GM10266 (cell line): Measurements from ENCODE around the gene SLC16A9.
"Not testable (repeated sequence)": the region's sequence is repeated elsewhere in the genome, so short reads cannot be mapped to it uniquely, and the experiment has no call there.

ENCODE experiments used
- DNase-seq: peaks from one replicate; pipeline ENCODE4 v3.0.0; 2012; ENCODE audit errors: extremely low spot score
- CTCF ChIP-seq: IDR thresholded peaks from 2 replicates; pipeline ENCODE4 v1.5.1; 2012; ENCODE audit warnings: mild to moderate bottlenecking, low read depth; ENCODE audit not compliant: control insufficient read depth, insufficient read depth; ENCODE audit errors: missing control alignments

The SLC16A9 gene

GRCh38 chr10:59668096-59668495 is 41.6 kb downstream of the SLC16A9 start:
- TF ChIP-seq CTCF, result no peak
- DNase-seq, result no peak

GRCh38 chr10:59666310-59666709 is 43.3 kb downstream of the SLC16A9 start:
- TF ChIP-seq CTCF, result no peak
- DNase-seq, result no peak

- DNase-seq, result not testable (repeated sequence)
Observed at GRCh38 chr10:59663213-59663612, 46.4 kb downstream of the SLC16A9 start.

GRCh38 chr10:59657724-59658123 is 51.9 kb downstream of the SLC16A9 start:
- no peak for DNase-seq
- TF ChIP-seq CTCF, result no peak

- no peak for TF ChIP-seq CTCF
- DNase-seq, result no peak
Observed at GRCh38 chr10:59655309-59655708, 54.3 kb downstream of the SLC16A9 start.

GRCh38 chr10:59654007-59654406 is 55.6 kb downstream of the SLC16A9 start:
- no peak for TF ChIP-seq CTCF
- no peak for DNase-seq

- DNase-seq, result no peak
- no peak for TF ChIP-seq CTCF
Observed at GRCh38 chr10:59651902-59652301, 57.7 kb downstream of the SLC16A9 start.

- no peak for DNase-seq
Observed at GRCh38 chr10:59649606-59650346, 59.9 kb downstream of the SLC16A9 start.

More at GRCh38 chr10:59649606-59650346, 59.9 kb downstream of the SLC16A9 start:
- TF ChIP-seq CTCF, result no peak
